ENCODE results near the gene TYMP. TPM values are rescaled to one million over a fixed set of nuclear protein-coding genes. Genes with fewer than 3 reads are reported as not detected.
A peak's percentile ranks its signal among the peaks of the same experiment; 100 is the strongest.

Gene TYMP
- total RNA-seq, 1 donor from 2014 or later, result 56.6 TPM

GRCh38 chr22:50517495-50518260 lies 12.1 kb downstream of the TYMP start:
- Histone ChIP-seq H3K36me3 (ENCODE audit: control insufficient read depth, insufficient read depth, low read length) (peaks cover 15% of the 10 kb centered on the region), H3K4me3 (ENCODE audit: low read depth, low read length) (no peak overlapping the region), H3K27me3 (ENCODE audit: control insufficient read depth, insufficient read depth, low read length) (no peaks in the 10 kb centered on the region)
- no peak for DNase-seq (ENCODE audit: low read depth)
- TF ChIP-seq CTCF (IDR thresholded peaks at IDR 0.05; ENCODE audit: insufficient read depth, low read length, severe bottlenecking), result no peak
- FAIRE-seq, result no peak

DNA sequence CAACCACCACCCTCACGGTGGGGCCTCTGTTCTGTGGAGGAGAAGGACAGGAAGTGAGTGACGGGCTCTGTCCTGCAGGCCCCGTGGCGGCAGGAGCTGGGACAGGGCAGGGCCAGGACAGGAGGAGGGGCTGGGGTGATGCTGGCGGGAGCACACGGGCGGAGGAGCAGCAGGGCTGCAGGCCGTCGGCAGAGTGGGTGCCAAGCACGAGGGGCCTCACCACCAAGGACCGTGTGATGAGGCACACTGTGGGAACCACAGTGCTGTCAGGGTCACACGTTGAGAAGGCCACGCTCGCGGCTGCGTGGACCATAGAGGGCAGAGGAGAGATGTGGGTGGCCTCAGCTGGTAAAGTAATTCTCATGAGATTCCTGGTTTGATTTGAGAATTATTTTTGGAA lies 12.9 kb downstream of the TYMP start:
- H3K27me3 ChIP-seq (ENCODE audit: control insufficient read depth, insufficient read depth, low read length), result no peaks in the 10 kb centered on the region
- no peak for FAIRE-seq
- H3K4me3 ChIP-seq (ENCODE audit: low read depth, low read length), result no peak overlapping the region
- TF ChIP-seq CTCF (IDR thresholded peaks at IDR 0.05; ENCODE audit: insufficient read depth, low read length, severe bottlenecking), result no peak
- DNase-seq (ENCODE audit: low read depth), result no peak
- H3K36me3 ChIP-seq (ENCODE audit: control insufficient read depth, insufficient read depth, low read length), result peaks cover 14% of the 10 kb centered on the region

- no peak for FAIRE-seq
- TF ChIP-seq CTCF (IDR thresholded peaks at IDR 0.05; ENCODE audit: insufficient read depth, low read length, severe bottlenecking), result no peak
- Histone ChIP-seq H3K27me3 (ENCODE audit: control insufficient read depth, insufficient read depth, low read length) (no peaks in the 10 kb centered on the region), H3K36me3 (ENCODE audit: control insufficient read depth, insufficient read depth, low read length) (peaks cover 13% of the 10 kb centered on the region), H3K4me3 (ENCODE audit: low read depth, low read length) (no peak overlapping the region)
- no peak for DNase-seq (ENCODE audit: low read depth)
Measured at GRCh38 chr22:50516068-50516467, 13.7 kb downstream of the TYMP start.

- FAIRE-seq, result no peak
- no peak for DNase-seq (ENCODE audit: low read depth)
- Histone ChIP-seq H3K27me3 (ENCODE audit: control insufficient read depth, insufficient read depth, low read length) (no peaks in the 10 kb centered on the region), H3K4me3 (ENCODE audit: low read depth, low read length) (no peak overlapping the region), H3K36me3 (ENCODE audit: control insufficient read depth, insufficient read depth, low read length) (peaks cover 10% of the 10 kb centered on the region)
- TF ChIP-seq CTCF (IDR thresholded peaks at IDR 0.05; ENCODE audit: insufficient read depth, low read length, severe bottlenecking), result no peak
Measured at GRCh38 chr22:50513175-50513574, 16.6 kb downstream of the TYMP start.

GRCh38 chr22:50508897-50509296 lies 20.9 kb downstream of the TYMP start:
- peak overlapping the region; percentile 89 for H3K4me3 ChIP-seq (ENCODE audit: low read depth, low read length)
- no peak for TF ChIP-seq CTCF (IDR thresholded peaks at IDR 0.05; ENCODE audit: insufficient read depth, low read length, severe bottlenecking)
- no peak for FAIRE-seq

More at GRCh38 chr22:50508897-50509296, 20.9 kb downstream of the TYMP start:
- no peak for DNase-seq (ENCODE audit: low read depth)
- no peaks in the 10 kb centered on the region for H3K27me3 ChIP-seq (ENCODE audit: control insufficient read depth, insufficient read depth, low read length)
- peaks cover 10% of the 10 kb centered on the region for H3K36me3 ChIP-seq (ENCODE audit: control insufficient read depth, insufficient read depth, low read length)

Measured in bronchial epithelial cell (primary cell).